BLaER1 (cell line): ENCODE results near the gene DCTN3.
A peak's percentile ranks its signal among the peaks of the same experiment; 100 is the strongest.

ENCODE experiments used
- H3K27ac ChIP-seq: shearing (Covaris generic); formaldehyde crosslinking; 2 replicates; pipeline ENCODE4 v1.8.1; 2022
- H3K27me3 ChIP-seq: shearing (Covaris generic); formaldehyde crosslinking; 2 replicates; pipeline ENCODE4 v1.8.1; 2022
- H3K36me3 ChIP-seq: shearing (Covaris generic); formaldehyde crosslinking; 2 replicates; pipeline ENCODE4 v1.8.1; 2022
- H3K4me1 ChIP-seq: shearing (Covaris generic); formaldehyde crosslinking; 2 replicates; pipeline ENCODE4 v1.8.1; 2022
- H3K4me2 ChIP-seq: shearing (Covaris generic); formaldehyde crosslinking; 2 replicates; pipeline ENCODE4 v1.8.1; 2022
- H3K4me3 ChIP-seq: shearing (Covaris generic); formaldehyde crosslinking; 2 replicates; pipeline ENCODE4 v1.8.1; 2022
- H3K9ac ChIP-seq: shearing (Covaris generic); formaldehyde crosslinking; 2 replicates; pipeline ENCODE4 v1.8.1; 2022
- H3K9me3 ChIP-seq: shearing (Covaris generic); formaldehyde crosslinking; 2 replicates; pipeline ENCODE4 v1.8.1; 2022
- H4K20me1 ChIP-seq: shearing (Covaris generic); formaldehyde crosslinking; 2 replicates; pipeline ENCODE4 v1.8.1; 2022
- Cebpa-rat ChIP-seq: shearing (Covaris generic); IDR thresholded peaks from 2 replicates; pipeline ENCODE4 v1.8.1; 2022

Gene DCTN3

DNA sequence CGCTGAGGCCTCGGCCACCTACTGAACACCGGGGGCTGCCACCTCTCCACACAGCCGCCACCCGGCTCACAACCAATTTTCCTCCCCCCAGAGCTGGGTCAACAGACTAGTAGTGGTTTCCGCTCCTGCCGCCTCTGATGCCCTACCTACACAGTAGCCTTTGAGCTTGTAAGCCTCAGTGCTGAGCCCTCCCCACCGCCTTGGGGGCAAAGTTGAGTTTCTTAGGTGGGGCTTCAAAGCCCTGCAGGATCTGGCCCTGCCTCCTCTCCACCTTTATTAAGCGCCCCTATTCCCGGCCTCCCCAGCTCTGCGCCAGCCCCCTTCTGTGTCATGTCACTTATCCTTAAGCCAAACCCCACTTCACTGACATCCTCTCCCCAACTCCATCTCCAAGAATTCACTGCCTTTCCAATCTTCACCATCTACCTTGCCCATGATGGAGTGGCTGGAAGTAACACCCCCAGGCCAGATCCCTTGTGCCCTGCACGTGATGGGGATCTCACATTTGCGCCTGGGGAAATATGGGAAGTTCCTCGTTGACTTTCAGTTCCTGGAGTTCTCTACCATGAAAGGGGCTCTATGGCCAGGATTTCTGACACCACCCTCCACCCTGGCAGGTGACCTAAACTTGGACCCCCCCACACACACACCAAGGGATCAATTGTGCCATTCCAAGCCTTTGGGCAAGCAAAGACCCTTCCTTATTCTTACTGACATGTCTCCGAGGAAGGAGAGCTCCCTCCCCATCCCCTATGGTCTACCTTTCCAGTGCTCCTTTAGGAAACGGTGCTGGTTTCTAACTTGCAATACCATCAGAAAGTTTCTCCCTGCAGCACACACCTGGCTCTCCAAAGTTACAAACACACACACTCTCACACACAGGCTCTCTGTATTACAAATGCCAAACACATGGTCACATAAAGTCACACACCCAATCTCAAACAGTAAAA lies 28.1 kb downstream of the DCTN3 start:
- Histone ChIP-seq H3K27me3 (peaks cover 77% of the 10 kb centered on the region), H3K9me3 (no peaks in the 10 kb centered on the region), H3K36me3 (no peaks in the 10 kb centered on the region), H3K9ac (no peak overlapping the region), H3K4me1 (peaks cover 40% of the 10 kb centered on the region), H3K4me3 (peak overlapping the region; percentile 64), H3K27ac (no peak overlapping the region), H4K20me1 (peaks cover 70% of the 10 kb centered on the region), H3K4me2 (peak overlapping the region; percentile 89)
- no peak for TF ChIP-seq Cebpa-rat

DNA sequence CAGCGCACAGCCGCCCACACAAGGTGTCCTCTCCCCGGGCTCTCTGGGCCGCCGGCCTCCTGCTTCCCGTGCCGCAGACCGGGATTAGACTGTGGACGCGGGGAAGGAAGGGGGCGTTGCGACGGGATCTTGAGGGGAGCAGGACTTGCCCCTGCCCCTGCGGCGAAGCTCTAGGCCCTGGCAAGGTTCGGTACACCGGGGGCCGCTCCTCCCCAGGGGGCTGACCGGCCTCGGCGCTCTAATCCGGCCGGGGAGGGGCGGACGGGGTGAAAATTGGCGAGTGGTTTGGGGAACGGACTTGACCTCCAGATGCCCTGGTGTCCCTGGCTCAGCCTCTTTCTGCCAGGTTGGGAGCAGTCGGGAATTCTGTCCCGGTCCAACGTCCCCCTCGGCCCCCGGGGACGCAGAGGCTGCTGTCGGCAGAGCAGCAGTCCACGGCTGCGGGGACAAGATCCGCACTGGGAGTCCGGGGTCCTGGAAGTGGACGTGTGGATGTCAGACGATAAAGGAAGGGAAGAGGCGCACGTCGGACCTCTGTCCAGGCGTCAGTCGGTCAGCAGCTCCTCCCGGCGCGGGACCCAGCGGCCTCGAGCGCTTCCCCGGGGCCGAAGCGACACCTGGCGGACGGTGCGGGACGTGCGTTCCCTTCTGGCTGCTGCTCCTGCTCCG lies 28.9 kb downstream of the DCTN3 start:
- no peaks in the 10 kb centered on the region for H3K9me3 ChIP-seq
- no peak for TF ChIP-seq Cebpa-rat

DNA sequence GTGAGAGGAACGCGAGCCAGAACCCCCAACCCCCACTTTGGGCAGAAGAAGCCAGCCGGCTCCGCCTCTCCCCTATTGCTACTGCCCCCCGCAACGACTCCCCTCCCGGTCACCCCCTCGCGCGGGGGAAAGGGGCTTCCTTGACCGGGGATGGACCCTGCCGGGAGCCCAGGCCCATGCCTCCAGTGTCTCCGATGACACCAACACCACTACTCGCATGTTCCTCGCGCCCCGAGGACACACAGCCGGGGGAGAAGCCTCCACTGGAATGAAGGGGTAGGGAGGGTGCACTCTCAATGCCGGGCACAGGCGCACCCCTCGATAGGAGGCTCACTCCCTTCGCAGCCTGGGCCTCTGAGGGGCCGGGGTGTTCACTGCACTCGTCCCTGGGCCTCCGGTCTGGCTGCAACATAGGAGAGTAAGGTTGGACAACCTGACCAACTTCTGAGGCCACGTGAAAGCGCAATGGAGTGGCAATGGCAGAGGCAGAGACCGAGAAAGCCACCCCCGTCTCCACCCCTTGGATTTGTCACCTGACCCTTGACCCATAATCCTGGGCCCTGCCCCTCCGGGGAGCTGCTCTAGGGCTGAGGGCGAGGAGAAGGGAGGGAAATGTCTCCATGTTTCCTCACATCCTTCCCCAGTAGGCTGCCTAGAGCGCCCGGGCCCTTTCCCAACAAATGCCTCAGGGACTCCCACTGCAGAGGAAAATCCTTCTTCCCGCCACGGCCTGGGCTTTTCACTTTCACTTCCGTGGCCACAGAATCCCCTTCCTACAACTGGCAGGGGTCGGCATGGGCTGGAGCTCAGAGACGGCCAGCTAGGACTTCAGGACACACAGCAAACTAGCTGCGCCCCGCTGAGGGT lies 29.7 kb downstream of the DCTN3 start:
- peaks cover 86% of the 10 kb centered on the region for H4K20me1 ChIP-seq
- peaks cover 93% of the 10 kb centered on the region for H3K27me3 ChIP-seq
- TF ChIP-seq Cebpa-rat: no peak
- no peak overlapping the region for H3K9ac ChIP-seq
- H3K4me1 ChIP-seq: peaks cover 47% of the 10 kb centered on the region
- no peaks in the 10 kb centered on the region for H3K9me3 ChIP-seq
- no peaks in the 10 kb centered on the region for H3K36me3 ChIP-seq
- no peak overlapping the region for H3K27ac ChIP-seq
- H3K4me3 ChIP-seq: peak overlapping the region; percentile 64
- H3K4me2 ChIP-seq: peak overlapping the region; percentile 89

More for the DNA sequence above, 28.9 kb downstream of the DCTN3 start:
- Histone ChIP-seq H3K27ac (no peak overlapping the region), H3K4me3 (peak overlapping the region; percentile 64), H3K36me3 (no peaks in the 10 kb centered on the region), H3K4me2 (peak overlapping the region; percentile 89), H4K20me1 (peaks cover 78% of the 10 kb centered on the region), H3K27me3 (peaks cover 86% of the 10 kb centered on the region), H3K4me1 (peaks cover 40% of the 10 kb centered on the region), H3K9ac (no peak overlapping the region)

DNA sequence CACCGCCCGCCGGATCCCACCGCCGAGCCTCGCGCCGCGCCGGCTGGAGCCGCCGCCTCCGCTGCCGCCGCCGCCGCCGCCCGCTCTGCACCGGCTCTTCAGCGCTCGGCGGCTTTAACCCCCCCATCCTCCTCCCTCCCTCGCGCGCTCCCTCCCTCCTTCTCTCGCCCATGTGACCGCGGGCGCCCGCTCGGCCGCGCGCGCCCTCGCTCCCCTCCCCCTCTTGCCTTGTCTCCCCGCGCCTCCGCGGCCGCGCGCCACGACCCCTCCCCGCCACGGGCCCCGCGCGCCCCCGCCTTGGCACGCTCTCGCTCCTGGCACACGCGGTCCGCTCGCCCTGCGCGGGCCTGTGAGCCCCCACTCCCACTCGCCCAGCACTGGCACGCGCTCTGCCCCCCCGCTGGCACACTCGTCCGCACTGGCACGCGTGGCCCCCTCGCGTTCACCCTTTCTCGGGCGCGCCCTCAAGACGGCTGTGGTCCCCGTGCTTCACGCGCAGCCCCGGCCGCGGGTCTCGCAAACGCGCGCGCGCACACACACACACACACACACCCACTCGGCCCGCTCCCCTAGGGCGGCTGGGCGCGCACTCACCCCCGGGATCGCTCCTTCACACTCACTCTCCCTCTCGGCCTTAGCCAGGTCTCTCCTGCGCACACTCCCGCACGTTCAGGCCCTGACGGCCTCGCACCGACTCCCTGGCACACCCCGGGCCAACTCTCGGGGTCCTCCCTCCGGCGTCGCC lies 30.5 kb downstream of the DCTN3 start, which contains the start of gene CNTFR:
Gene CNTFR, minus strand, starts transcription at position 89 of the 745 bp plus-strand sequence. CDS start 20,743 bp downstream, outside the sequence.
- H3K9me3 ChIP-seq: no peaks in the 10 kb centered on the region
- H3K4me1 ChIP-seq: peaks cover 55% of the 10 kb centered on the region
- peak within 1 kb of the TSS; percentile 64 for H3K4me3 ChIP-seq
- H3K36me3 ChIP-seq: no peaks in the 10 kb centered on the region
- no peak within 1 kb of the TSS for H3K9ac ChIP-seq
- peaks cover 90% of the 10 kb centered on the region for H4K20me1 ChIP-seq
- H3K27ac ChIP-seq: no peak within 1 kb of the TSS
- peaks cover 100% of the 10 kb centered on the region for H3K27me3 ChIP-seq
- TF ChIP-seq Cebpa-rat: no peak
- peak within 1 kb of the TSS; percentile 89 for H3K4me2 ChIP-seq

DNA sequence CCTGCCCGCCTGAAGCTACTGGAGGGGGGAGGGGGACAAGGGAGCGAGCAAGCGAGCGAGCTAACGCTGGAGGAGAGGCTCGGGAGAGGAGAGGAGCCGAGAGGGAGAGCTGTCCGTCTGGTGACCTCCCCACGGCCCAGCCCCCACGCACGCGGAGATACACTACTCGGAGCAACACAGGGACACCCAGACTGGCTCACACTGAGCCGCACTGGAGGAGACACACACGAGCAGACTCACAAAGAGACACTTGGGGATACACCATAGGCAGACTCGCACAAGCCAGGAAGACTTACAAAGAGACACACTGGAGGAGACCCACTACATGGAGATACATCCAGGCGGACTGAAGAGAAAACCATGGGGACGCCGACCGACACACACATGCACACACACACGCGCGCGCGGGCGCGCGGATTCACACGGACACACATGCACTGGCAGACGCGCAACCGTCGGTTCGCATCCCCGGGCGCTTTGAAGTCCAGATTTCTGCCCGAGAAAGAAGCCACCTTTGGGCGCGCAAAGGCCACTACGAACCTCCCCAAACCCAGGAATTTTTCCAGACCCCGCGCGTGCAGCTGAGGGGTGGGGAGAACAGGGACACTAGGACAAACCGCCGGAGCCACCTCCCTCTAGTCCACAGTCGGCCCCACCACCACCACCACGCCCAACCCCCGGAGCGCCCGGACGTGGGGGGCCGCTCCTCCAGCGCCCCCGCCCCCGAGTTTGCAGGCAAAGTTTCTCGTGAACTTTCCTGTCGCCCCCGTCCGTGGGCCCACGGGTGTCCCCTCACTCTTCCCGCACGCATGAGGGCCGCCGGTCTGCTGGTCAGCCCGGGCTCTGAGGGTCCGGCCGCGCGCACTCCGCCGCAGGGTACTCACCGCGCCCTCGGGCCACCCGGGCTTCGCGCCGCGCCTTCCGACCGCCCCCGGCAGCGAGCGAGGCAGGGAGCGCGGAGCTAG lies 31.3 kb downstream of the DCTN3 start:
- peaks cover 83% of the 10 kb centered on the region for H4K20me1 ChIP-seq
- no peaks in the 10 kb centered on the region for H3K9me3 ChIP-seq
- peak overlapping the region; percentile 64 for H3K4me3 ChIP-seq
- H3K27ac ChIP-seq: no peak overlapping the region
- H3K9ac ChIP-seq: no peak overlapping the region
- H3K4me1 ChIP-seq: peaks cover 58% of the 10 kb centered on the region
- peak overlapping the region; percentile 89 for H3K4me2 ChIP-seq
- TF ChIP-seq Cebpa-rat: no peak
- H3K27me3 ChIP-seq: peaks cover 99% of the 10 kb centered on the region
- no peaks in the 10 kb centered on the region for H3K36me3 ChIP-seq

DNA sequence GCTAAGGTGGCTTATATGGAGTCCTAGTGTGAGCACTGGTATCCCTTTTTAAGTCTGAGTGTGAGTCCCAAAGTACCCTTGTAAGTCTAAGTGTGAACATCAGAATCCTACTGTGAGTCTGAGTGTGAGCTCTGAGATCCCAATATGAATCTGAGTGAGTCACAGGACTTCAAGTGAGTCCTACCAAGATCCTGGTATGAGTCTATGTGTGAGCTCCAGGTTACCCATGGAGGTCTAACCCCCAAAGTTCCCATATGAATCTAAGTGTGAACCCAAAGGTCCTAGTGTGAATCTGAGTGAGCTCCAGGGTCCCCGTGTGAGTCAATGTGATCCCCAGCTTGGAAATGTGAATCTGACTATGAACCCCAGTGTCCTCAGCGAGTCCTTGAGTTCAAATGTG lies 33.0 kb downstream of the DCTN3 start:
- H3K4me3 ChIP-seq: no peak overlapping the region
- TF ChIP-seq Cebpa-rat: no peak
- no peaks in the 10 kb centered on the region for H3K36me3 ChIP-seq
- no peak overlapping the region for H3K4me2 ChIP-seq
- no peak overlapping the region for H3K27ac ChIP-seq
- H3K9me3 ChIP-seq: no peaks in the 10 kb centered on the region
- H3K27me3 ChIP-seq: peaks cover 82% of the 10 kb centered on the region
- H4K20me1 ChIP-seq: peaks cover 70% of the 10 kb centered on the region
- peaks cover 55% of the 10 kb centered on the region for H3K4me1 ChIP-seq
- H3K9ac ChIP-seq: no peak overlapping the region

DNA sequence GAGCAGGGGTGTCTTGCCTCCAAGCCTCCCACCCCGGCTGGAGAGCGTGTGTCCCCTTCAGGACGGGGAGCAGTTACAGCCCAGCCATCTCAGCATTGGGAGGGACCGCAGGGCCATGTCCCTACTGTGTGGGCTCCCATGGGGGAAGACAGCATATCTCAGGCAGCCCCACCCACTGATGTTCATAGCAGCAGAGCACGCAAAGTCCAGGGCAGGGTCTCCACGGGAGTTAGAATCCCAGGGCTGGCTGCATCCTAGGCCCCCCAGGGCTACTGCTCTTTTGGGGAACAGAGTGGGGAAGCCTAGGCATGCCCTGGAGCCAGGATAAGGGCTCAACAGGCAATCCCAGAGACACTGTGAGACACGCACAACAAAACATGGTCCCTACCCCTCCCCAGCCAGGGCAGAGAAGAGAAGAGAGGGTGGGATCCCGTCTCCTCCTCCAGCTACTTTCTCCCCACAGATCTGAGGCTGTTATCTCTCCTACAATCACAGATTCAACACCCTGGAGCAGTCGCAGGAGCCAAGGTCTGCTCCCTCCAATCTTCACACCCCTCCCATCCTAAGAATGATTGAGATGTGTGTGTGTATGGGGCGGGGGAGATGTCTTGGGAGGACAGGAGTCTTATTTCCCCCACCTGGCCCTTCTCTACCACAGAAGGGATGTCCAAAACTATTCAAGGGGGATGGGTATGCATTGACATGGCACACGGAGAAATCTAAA lies 34.2 kb downstream of the DCTN3 start:
- H3K4me2 ChIP-seq: peak overlapping the region; percentile 80
- H4K20me1 ChIP-seq: peaks cover 59% of the 10 kb centered on the region
- H3K9me3 ChIP-seq: no peaks in the 10 kb centered on the region
- H3K4me3 ChIP-seq: no peak overlapping the region
- no peak overlapping the region for H3K27ac ChIP-seq
- peaks cover 43% of the 10 kb centered on the region for H3K4me1 ChIP-seq
- H3K9ac ChIP-seq: no peak overlapping the region
- no peaks in the 10 kb centered on the region for H3K36me3 ChIP-seq
- peaks cover 76% of the 10 kb centered on the region for H3K27me3 ChIP-seq
- TF ChIP-seq Cebpa-rat: no peak
